Measurements from ENCODE around the gene CMPK1. TPM values are rescaled to one million over a fixed set of nuclear protein-coding genes. Genes with fewer than 3 reads are reported as not detected.

Gene CMPK1
- total RNA-seq, 1 experiment from 2014 or later: 119 TPM

- no peak overlapping the region for H3K4me2 ChIP-seq
- TF ChIP-seq EZH2 (IDR thresholded peaks at IDR 0.05; ENCODE audit: low read depth) (no peak), CTCF (conservative IDR thresholded peaks at IDR 0.05) (no peak)
- ChIA-PET POLR2A (ENCODE audit: unreplicated experiment) (interaction anchor here (0.5 kb wide), 1 partner anchor 139 kb away, joined by 4 read pairs; no protein-coding TSS in a partner anchor), CTCF (interaction anchor here (1.0 kb wide), 1 partner anchor 16 kb away, joined by 4 read pairs; no protein-coding TSS in a partner anchor)
- no peak for DNase-seq
- H3K4me3 ChIP-seq: no peak overlapping the region
- H3K36me3 ChIP-seq (ENCODE audit: low read depth): no peaks in the 10 kb centered on the region
- intact Hi-C loops (cut with micrococcal nuclease; ENCODE audit: unreplicated experiment): loop anchor here (5.0 kb wide), 1 partner anchor 108 kb away; the partner anchor contains the start of gene STIL
- no peaks in the 10 kb centered on the region; the same call in 1 of the 2 replicates for H3F3A ChIP-seq (ENCODE audit: insufficient read depth, low read depth)
- no peaks in the 10 kb centered on the region for H3K79me2 ChIP-seq (ENCODE audit: low read depth)
- H3K27ac ChIP-seq: no peak overlapping the region
- no peaks in the 10 kb centered on the region for H3K9me2 ChIP-seq (ENCODE audit: insufficient read depth)
- H2AFZ ChIP-seq: no peak overlapping the region
- H3K9me3 ChIP-seq (ENCODE audit: insufficient read depth, low read depth): no peaks in the 10 kb centered on the region
- no TSS peak for BruUV-seq (replicated peaks)
- H3K4me1 ChIP-seq (replicated peaks; ENCODE audit: insufficient read depth): no peaks in the 10 kb centered on the region
- no peaks in the 10 kb centered on the region; the same call in 1 of the 2 replicates for H4K20me1 ChIP-seq (ENCODE audit: insufficient read depth)
- H3K27me3 ChIP-seq (ENCODE audit: insufficient read depth, low read depth): no peaks in the 10 kb centered on the region
Measured at GRCh38 chr1:47420547-47420946, 87.0 kb downstream of the CMPK1 start.

- Histone ChIP-seq H3K27ac (no peak overlapping the region), H3K4me3 (no peak overlapping the region), H3K4me2 (no peak overlapping the region), H3K4me1 (replicated peaks; ENCODE audit: insufficient read depth) (no peaks in the 10 kb centered on the region), H3K27me3 (ENCODE audit: insufficient read depth, low read depth) (no peaks in the 10 kb centered on the region), H4K20me1 (ENCODE audit: insufficient read depth) (no peaks in the 10 kb centered on the region; the same call in 1 of the 2 replicates), H3F3A (ENCODE audit: insufficient read depth, low read depth) (no peaks in the 10 kb centered on the region; the same call in 1 of the 2 replicates), H3K79me2 (ENCODE audit: low read depth) (no peaks in the 10 kb centered on the region), H3K9me3 (ENCODE audit: insufficient read depth, low read depth) (no peaks in the 10 kb centered on the region), H3K36me3 (ENCODE audit: low read depth) (no peaks in the 10 kb centered on the region), H2AFZ (no peak overlapping the region), H3K9me2 (ENCODE audit: insufficient read depth) (no peaks in the 10 kb centered on the region)
- ChIA-PET CTCF (interaction anchor here (1.0 kb wide), 1 partner anchor 34 kb away, joined by 4 read pairs; no protein-coding TSS in a partner anchor), POLR2A (ENCODE audit: unreplicated experiment) (no interaction called here)
- DNase-seq: no peak
- TF ChIP-seq CTCF (conservative IDR thresholded peaks at IDR 0.05): no peak
- no peak for TF ChIP-seq EZH2 (IDR thresholded peaks at IDR 0.05; ENCODE audit: low read depth)
- intact Hi-C loops (cut with micrococcal nuclease; ENCODE audit: unreplicated experiment): loop anchor here (1.0 to 5.0 kb wide), 2 partner anchors 112 to 245 kb away; partner anchors contain the start of gene STIL
- BruUV-seq (replicated peaks): no TSS peak
Measured at GRCh38 chr1:47423872-47424271, 90.3 kb downstream of the CMPK1 start.

GRCh38 chr1:47424336-47424982, 90.9 kb downstream of the CMPK1 start:
- Histone ChIP-seq H3K79me2 (ENCODE audit: low read depth) (no peaks in the 10 kb centered on the region), H3F3A (ENCODE audit: insufficient read depth, low read depth) (no peaks in the 10 kb centered on the region; the same call in 1 of the 2 replicates), H3K27me3 (ENCODE audit: insufficient read depth, low read depth) (no peaks in the 10 kb centered on the region), H4K20me1 (ENCODE audit: insufficient read depth) (no peaks in the 10 kb centered on the region; the same call in 1 of the 2 replicates), H2AFZ (no peak overlapping the region), H3K27ac (no peak overlapping the region), H3K9me2 (ENCODE audit: insufficient read depth) (no peaks in the 10 kb centered on the region), H3K4me1 (replicated peaks; ENCODE audit: insufficient read depth) (no peaks in the 10 kb centered on the region), H3K4me3 (no peak overlapping the region), H3K4me2 (no peak overlapping the region), H3K36me3 (ENCODE audit: low read depth) (no peaks in the 10 kb centered on the region), H3K9me3 (ENCODE audit: insufficient read depth, low read depth) (no peaks in the 10 kb centered on the region)
- intact Hi-C loops (cut with micrococcal nuclease; ENCODE audit: unreplicated experiment): loop anchor here (1.0 to 5.0 kb wide), 2 partner anchors 112 to 245 kb away; partner anchors contain the start of gene STIL
- peak; percentile 81 for TF ChIP-seq CTCF (conservative IDR thresholded peaks at IDR 0.05)
- TF ChIP-seq EZH2 (IDR thresholded peaks at IDR 0.05; ENCODE audit: low read depth): no peak
- DNase-seq: peak; percentile 32 to 51
- POLR2A ChIA-PET (ENCODE audit: unreplicated experiment): no interaction called here
- CTCF ChIA-PET: interaction anchor here (0.6 kb wide), 1 partner anchor 110 kb away, joined by 3 read pairs; the partner anchor contains the start of gene STIL
- BruUV-seq (replicated peaks): no TSS peak

Other genes starting within 250 kb of the CMPK1 start
- gene CYP4A22, start 196.3 kb upstream of the CMPK1 start, total RNA-seq (2021): not detected in 2 replicates
- 6.2 and 8.5 TPM in 2 replicates for gene PDZK1IP1, start 143.8 kb upstream of the CMPK1 start, total RNA-seq (2021)
- not detected in 2 replicates for gene TAL1, start 101.6 kb upstream of the CMPK1 start, total RNA-seq (2021)
- 35.8 and 37.0 TPM in 2 replicates for gene STIL, start 19.6 kb upstream of the CMPK1 start, total RNA-seq (2021)
- 0.28 and 0.33 TPM in 2 replicates for gene FOXE3, start 82.5 kb downstream of the CMPK1 start, total RNA-seq (2021)
- 0.35 and 0.48 TPM in 2 replicates for gene FOXD2, start 104.3 kb downstream of the CMPK1 start, total RNA-seq (2021)

All from PC-9 (cell line).